ENCODE measurements around the gene YTHDC2.
"Not testable (repeated sequence)": the region's sequence is repeated elsewhere in the genome, so short reads cannot be mapped to it uniquely, and the experiment has no call there.

YTHDC2 gene

DNA sequence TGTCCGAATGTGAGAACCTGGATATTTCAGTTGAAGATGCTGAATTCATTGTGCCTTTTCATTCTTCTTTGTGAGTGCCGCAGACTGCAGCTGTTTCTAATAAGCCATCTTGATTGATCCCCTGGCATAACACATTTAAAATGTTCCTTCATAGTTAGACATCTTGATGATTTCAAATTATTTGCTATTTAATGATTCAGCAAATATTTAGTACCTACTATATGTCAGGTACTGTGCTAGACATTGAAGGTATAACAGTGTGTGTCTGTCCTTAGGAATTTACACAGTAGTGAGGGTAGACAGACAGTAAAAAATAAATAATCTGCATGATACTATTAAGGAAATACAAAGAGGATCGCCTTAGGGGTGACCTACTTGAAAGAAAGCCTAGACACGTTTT is 61.6 kb downstream of the YTHDC2 start:
- in situ Hi-C loops (cut with HindIII; ENCODE audit: low pct_ligation_motif_present, low pct_unique_long_range_greater_than_20kb, low sequenced_read_pairs): no loop called here
- DNase-seq: no peak

DNA sequence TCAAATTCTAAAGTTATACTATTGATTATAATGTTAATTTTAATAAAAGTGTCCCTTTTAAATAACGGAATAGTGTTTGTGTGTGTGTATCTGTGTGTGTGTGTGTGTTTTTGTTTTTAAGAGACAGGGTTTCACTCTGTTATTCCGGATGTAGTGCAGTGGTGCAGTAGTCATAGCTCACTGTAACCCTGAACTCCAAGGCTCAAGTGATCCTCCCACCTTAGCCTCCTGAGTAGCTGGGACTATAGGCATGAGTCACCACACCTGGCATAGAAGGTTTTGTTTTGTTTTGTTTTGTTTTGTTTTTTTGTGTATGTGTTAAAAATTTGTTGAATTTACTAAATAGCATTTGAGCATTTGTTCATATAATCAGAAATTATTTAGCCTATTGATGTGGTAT is 64.6 kb downstream of the YTHDC2 start:
- in situ Hi-C loops (cut with HindIII; ENCODE audit: low pct_ligation_motif_present, low pct_unique_long_range_greater_than_20kb, low sequenced_read_pairs): no loop called here
- DNase-seq: no peak

DNA sequence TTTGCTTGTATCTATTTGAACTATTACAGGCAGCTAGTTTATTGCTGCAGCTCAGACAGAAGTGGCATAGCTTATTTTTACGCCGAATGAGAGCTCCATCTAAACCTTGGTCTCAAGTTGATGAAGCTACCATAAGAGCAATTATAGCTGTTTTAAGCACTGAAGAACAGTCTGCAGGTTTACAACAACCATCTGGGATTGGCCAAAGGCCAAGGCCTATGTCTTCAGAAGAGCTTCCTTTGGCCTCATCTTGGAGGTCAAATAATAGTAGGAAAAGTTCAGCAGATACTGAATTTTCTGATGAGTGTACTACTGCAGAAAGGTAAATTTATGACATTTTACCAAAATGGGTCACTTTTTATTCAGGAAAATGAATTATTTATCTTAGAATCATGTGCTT is 67.9 kb downstream of the YTHDC2 start:
- in situ Hi-C loops (cut with HindIII; ENCODE audit: low pct_ligation_motif_present, low pct_unique_long_range_greater_than_20kb, low sequenced_read_pairs): no loop called here
- no peak for DNase-seq

DNA sequence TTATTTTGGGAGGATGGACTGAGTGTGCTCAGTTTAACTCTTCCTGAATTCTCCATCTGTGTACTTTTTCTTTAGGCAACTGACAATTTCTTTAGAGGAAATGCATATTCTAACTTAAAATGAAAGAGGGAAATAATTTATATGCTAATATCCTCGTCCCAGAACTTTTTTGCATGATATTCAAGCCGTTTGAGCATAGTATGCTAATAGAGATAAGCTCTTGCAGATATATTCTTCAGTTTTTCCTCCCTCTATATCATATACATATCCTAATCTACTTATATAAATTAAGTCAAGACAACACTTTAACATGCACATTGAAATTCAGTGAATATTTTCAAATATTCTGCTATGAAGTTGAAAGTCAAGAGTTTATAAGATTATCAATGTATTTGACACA is 84.7 kb downstream of the YTHDC2 start:
- in situ Hi-C loops (cut with HindIII; ENCODE audit: low pct_ligation_motif_present, low pct_unique_long_range_greater_than_20kb, low sequenced_read_pairs): no loop called here
- no peak for DNase-seq

DNA sequence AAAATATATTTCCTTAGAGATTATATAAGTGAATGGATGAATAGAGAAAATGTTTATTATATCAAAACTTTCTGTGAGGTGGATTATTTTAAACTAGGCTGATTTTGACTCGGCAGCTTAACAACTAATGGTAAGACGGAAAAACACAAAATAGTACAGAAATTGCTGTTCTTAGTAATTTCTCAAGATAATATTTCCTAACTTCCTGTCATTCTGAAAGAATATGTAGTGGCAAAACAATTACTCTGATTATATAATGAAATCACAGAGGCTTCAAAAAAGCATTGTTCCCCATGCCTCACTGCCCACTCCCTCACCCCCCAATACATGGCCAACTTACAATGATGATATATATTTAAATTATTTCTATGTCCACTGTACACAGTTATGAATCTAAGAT is 85.4 kb downstream of the YTHDC2 start:
- no peak for DNase-seq
- in situ Hi-C loops (cut with HindIII; ENCODE audit: low pct_ligation_motif_present, low pct_unique_long_range_greater_than_20kb, low sequenced_read_pairs): no loop called here

DNA sequence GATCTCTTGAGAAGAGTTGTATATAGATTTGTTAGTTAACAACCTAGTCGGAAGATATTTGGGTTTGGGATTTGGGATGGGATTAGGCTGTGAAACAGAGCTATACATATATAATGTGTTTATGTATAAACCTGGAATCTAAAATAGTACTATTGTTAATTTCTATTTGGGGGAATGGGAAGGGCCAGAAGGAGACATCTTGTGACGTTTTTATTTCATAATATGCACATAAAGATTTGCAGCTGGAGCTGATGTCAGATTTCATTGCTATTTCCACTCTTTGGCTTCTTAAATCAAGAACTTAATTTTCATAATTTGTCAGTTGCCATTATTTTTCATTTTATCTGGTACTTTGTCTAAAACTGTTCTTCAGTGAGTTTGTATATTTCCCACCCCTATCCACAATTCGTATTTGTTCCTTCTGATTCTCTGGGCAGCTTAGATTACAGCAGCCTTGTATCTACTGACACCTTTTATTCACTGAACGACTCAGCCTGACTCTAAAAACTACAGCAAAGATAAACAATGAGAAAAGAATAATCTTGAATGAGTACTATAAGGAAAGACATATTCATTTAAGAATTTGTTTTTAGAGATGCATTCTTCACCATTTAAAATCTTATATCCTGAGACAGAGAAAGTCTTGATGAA is 86.9 kb downstream of the YTHDC2 start:
- in situ Hi-C loops (cut with HindIII; ENCODE audit: low pct_ligation_motif_present, low pct_unique_long_range_greater_than_20kb, low sequenced_read_pairs): no loop called here
- no peak for DNase-seq

DNA sequence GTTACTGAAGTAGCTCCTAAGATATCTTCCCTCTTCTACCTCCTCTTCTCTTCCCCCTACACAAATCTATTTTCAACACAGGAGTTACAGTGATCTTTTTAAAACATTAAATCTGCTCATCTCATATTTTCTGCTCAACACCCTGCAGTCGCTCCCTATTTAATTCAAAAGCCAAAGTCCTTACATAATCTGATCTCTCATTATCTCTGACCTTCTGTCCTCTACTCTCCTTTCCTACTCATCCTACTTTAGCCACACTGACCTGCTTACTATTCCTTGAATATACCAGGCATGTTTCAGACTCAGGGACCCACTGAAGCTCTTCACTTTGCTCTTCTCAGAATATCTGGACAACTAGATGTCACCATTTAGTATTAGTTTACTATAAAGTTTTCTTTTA is 87.9 kb downstream of the YTHDC2 start:
- in situ Hi-C loops (cut with HindIII; ENCODE audit: low pct_ligation_motif_present, low pct_unique_long_range_greater_than_20kb, low sequenced_read_pairs): no loop called here
- no peak for DNase-seq

DNA sequence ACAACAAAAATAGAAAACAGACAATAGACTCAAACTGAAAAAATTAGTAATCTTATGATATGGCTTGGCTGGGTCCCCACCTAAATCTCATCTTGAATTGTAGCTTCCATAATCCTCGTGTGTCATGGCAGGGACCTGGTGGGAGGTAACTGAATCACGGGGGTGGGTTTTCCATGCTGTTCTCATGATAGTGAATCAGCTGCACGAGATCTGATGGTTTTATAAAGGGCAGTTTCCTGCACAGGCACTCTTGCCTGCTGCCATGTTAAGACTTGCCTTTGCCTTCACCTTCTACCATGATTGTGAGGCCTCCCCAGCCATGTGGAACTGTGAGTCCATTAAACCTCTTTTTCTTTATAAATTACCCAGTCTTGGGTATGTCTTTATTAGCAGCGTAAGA is 89.8 kb downstream of the YTHDC2 start:
- in situ Hi-C loops (cut with HindIII; ENCODE audit: low pct_ligation_motif_present, low pct_unique_long_range_greater_than_20kb, low sequenced_read_pairs): not testable (repeated sequence)

DNA sequence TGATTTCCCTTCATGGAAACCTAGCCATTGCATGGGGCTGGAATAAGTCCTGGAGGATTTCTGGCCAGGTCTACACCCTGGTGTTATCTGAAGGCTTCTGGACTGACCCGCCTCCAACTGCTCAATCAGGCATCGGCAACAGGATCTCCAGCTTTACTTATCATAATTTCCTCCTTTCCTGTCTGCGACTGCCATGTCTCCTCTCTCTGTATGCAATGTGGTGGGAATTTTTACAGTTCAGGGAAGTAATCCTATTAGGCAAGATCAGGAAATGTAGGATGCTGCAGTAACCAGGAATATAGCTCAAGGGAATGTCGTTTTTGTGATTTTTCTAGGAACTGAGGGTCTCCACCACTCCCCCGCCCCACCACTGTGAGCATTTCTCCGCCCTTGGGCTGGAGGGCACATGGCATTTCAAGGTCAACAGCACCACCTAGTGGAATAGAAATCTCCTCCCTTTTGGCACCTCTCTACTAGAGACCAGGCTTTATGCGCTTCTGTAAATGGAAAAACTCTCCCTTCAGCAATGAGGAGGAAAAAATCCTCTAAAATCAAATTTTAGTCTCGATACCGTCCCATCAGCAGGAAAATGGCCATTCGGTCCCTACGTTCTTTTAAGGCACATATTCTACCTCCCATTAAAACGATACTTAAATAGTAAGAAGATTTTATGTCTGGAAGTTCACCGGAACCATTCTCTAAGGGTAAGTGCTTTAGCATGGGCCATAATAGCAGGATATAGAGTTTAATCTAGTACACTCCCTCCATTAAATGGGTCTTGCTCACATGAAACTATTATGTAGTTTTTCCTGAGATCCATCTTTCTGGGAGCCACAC is 93.0 kb downstream of the YTHDC2 start:
- in situ Hi-C loops (cut with HindIII; ENCODE audit: low pct_ligation_motif_present, low pct_unique_long_range_greater_than_20kb, low sequenced_read_pairs): no loop called here
- peak; percentile 57 for DNase-seq

More for the DNA sequence above, 89.8 kb downstream of the YTHDC2 start:
- not testable (repeated sequence) for DNase-seq

DNA sequence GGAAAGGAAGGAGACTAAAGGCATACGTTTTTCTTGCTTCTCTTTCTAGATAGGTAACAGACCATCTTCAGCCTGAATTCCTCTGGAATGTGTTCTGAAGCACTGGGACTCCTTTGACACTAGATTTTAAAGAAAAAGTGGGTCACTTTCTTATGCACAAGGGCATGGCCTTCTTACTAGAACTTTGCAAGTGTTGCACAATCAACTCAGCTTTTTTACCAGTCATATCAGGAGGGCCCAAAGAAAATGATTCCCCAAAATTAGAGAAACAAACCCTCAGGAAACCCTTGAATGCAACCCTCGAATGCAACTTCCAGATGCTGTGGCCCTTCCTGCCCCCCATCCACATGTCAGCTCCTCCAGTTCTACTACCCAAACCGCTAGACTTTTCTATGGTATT is 93.9 kb downstream of the YTHDC2 start:
- no peak for DNase-seq
- in situ Hi-C loops (cut with HindIII; ENCODE audit: low pct_ligation_motif_present, low pct_unique_long_range_greater_than_20kb, low sequenced_read_pairs): no loop called here

DNA sequence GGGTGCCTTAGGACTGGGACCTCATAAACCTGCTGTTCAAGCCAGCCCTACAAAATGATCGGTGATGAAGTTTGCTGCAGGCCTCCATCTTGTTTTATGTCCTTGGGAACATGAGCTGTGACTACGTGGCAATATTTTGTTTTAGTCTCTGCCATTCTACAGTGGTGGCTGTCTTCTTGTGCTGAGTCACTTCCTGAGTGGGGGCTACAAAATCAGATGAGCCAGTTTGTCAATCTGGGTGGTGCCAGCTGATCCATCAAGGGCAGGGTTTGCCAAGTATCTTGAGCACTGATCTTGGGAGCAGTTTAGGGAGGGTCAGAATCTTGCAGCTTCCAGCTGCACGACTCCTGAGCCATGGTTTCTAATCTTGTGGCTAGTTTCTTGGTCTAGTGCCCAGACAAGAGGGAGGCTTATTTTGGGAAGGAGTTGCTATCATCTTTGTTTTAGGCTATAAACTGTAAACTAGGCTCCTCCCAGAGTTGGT is 94.7 kb downstream of the YTHDC2 start:
- no peak for DNase-seq
- in situ Hi-C loops (cut with HindIII; ENCODE audit: low pct_ligation_motif_present, low pct_unique_long_range_greater_than_20kb, low sequenced_read_pairs): no loop called here

DNA sequence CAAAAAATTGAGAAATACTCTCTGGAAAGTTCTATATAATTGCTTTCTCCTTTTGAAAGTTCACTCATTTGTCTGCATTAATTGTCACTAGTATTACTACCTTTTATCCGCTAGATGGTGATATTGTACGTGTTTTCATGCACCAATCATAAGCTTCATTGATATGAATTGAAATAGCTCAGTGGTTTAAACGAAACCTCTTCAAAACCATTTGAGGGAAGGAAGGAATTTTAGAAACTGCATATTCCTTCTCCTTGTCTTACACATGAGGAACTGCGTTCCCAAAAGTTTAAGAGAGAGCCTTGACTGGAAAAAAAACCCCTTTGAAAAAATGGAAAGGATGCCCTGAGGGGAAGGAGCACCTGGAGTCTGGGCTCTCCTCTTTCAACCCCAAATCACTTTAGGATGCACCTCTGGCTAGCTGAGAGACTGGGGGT is 98.6 kb downstream of the YTHDC2 start:
- peak; percentile 31 for DNase-seq
- in situ Hi-C loops (cut with HindIII; ENCODE audit: low pct_ligation_motif_present, low pct_unique_long_range_greater_than_20kb, low sequenced_read_pairs): no loop called here

DNA sequence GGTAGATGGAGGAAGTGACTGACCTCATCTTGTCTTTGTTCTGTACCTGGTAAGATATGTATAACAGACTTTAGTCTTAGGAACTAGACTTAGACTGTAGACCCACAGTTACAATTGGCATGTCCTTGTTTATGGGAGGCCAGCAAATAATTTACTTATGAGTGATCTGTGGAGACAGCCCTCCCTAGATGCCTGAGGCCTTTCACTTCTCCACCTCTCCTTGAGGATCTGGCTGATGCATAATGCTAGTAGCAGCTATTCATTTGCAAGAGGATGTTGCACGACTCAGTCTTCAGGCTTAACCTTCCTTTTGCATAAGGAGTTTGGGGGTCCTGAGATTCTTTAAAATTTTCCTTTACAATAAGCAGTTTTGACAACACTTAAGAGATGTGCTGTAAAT is 100.7 kb downstream of the YTHDC2 start:
- no peak for DNase-seq
- in situ Hi-C loops (cut with HindIII; ENCODE audit: low pct_ligation_motif_present, low pct_unique_long_range_greater_than_20kb, low sequenced_read_pairs): no loop called here

DNA sequence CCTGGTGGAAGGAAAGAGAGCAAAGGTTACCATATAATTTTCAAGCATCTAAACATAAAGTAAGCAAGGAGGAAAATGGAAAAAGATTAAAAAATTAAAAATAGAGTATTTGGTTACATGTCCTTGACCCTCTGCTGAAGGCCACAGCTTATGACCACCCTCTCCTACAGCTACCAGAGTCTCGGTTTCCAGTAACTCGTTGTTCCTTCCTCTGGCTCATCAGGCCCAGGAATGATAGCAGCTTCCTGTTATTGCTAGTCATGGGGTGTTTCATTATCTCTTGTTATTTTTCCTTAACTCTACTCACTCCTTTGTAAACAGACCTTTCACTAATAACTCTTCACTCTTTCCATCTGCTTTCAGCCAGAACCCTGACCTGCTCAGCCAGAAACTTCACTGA is 102.2 kb downstream of the YTHDC2 start:
- in situ Hi-C loops (cut with HindIII; ENCODE audit: low pct_ligation_motif_present, low pct_unique_long_range_greater_than_20kb, low sequenced_read_pairs): no loop called here
- no peak for DNase-seq

DNA sequence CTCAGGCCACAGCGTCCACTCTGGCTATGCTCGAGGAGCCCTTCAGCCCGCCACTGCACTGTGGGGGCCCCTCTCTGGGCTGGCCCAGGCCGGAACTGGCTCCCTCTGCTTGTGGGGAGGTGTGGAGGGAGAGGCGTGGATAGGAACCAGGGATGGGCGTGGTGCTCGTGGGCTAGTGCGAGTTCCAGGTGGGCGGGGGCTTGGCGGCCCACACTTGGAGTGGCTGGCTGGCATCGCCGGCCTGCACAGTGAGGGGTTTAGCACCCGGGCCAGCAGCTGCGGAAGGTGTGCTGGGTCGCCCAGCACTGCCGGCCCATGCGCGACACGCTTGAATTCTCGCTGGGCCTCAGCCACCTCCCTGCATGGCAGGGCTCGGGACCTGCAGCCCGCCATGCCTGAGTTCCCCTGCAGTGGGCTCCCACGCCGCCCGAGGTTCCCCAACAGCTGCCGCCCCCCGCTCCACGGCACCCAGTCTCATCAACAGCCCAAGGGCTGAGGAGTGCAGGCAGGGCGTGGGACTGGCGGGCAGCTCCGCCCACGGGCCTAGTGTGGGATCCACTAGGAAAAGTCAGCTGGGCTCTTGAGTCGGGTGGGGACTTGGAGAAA is 103.8 kb downstream of the YTHDC2 start:
- in situ Hi-C loops (cut with HindIII; ENCODE audit: low pct_ligation_motif_present, low pct_unique_long_range_greater_than_20kb, low sequenced_read_pairs): no loop called here
- DNase-seq: no peak

DNA sequence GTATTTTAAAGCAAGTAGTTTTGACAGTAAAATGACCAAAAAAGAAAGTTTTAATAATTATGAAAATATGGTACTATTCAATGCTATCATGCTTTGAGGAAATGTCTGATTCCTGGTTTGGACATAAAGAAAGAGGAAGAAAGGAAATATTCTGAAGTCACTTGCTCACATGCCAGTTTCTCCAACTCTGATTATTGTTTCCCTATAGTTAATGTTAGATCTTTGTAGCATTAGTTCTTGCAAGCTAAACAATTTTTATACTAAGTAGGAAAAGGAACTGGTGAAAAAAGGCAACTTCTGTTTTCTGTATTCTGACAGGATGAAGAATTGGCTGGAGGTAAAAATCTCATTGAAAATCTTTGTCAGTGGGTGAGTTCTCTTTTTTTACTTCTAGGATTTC is 119.5 kb downstream of the YTHDC2 start:
- in situ Hi-C loops (cut with HindIII; ENCODE audit: low pct_ligation_motif_present, low pct_unique_long_range_greater_than_20kb, low sequenced_read_pairs): no loop called here
- no peak for DNase-seq

DNA sequence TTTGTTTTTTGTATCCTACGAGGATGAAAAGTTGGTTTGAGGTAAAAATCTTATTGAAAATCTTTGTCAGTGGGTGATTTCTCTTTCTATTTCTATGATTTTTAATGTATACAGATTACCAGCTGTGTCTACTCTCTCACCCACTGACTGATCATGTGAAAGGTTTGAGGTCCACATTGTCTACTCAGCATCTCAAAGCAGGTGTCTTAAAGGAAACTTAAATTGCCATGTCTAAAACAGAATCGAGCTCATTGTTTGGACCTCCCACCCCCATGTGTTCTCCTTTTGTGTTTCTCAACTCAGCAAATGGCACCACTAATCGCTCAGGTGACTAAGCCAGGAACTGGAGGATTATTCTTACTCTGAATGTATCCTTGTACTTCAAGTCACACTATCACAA is 121.5 kb downstream of the YTHDC2 start:
- DNase-seq: no peak
- in situ Hi-C loops (cut with HindIII; ENCODE audit: low pct_ligation_motif_present, low pct_unique_long_range_greater_than_20kb, low sequenced_read_pairs): no loop called here

DNA sequence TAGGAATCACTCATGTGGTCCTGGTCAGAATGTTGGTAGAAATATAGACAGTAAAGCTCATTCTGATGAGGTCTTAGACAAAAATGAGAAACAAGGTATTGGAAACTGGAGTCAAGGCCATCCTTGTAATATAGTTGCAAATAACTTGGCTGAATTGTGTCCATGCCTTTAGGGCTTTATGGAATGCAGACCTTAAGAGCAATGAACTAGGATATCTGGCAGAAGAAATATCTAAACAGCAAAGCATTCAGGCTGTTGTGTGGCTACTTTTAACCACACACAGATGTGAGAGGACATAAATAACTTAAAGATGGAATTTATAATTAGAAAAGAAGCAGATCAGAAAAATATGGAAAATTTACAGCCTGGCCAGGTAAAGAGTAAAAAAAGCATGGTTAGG is 128.2 kb downstream of the YTHDC2 start:
- in situ Hi-C loops (cut with HindIII; ENCODE audit: low pct_ligation_motif_present, low pct_unique_long_range_greater_than_20kb, low sequenced_read_pairs): no loop called here
- no peak for DNase-seq
